Limb (tissue), 2 donors: Measurements from ENCODE around the gene FBXO44.
A peak's percentile ranks its signal among the peaks of the same experiment; 100 is the strongest.
"Not testable (repeated sequence)": the region's sequence is repeated elsewhere in the genome, so short reads cannot be mapped to it uniquely, and the experiment has no call there.

ENCODE experiments used
- DNase-seq, 2 donors: peaks; one replicate each; pipeline ENCODE4 v3.0.0-alpha.2; 2016; ENCODE audit errors: extremely low spot score in 2 of 2

Gene FBXO44, protein sequence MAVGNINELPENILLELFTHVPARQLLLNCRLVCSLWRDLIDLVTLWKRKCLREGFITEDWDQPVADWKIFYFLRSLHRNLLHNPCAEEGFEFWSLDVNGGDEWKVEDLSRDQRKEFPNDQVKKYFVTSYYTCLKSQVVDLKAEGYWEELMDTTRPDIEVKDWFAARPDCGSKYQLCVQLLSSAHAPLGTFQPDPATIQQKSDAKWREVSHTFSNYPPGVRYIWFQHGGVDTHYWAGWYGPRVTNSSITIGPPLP

DNA sequence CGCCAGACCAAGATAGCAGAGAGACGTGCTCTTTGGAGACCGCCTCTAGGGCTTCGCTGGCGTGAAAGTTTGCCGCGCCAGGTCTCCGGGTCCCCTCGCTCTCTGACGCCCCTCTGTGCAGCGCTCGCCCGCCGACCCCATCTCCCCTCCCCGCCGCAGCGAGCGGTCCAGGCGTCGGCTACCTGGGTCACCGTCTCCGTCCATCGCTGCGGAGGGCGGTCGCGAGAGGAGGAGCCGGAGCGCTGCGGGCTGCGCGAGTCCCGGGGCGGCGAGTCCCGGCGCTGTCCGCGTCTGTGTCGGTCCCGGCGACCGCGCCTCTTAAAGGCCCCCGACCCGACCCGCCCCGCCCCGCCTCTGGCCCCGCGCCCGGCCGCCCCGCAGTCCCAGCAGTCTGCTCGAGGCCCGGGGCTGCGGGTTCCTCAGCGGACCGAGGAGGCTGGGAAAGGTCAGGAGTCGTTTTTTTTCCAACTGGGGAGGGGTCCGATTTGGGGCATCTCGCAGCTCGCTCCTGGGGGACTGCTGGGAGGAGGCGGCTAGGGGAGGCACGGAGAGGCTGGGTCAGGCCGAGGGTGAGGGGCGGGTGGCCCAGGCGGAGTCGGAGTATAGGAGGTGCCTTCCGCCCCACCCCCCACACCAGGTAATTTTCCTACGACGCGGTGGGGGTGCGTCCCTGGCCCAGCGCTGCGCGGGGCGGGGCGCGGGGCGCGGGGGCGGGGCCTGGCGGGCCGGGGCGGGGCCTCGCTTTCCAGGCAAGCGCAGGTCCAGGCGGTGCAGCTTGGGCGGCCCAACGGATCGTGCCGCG is at the start of gene FBXO44, which contains the start of gene FBXO2:
FBXO44 (plus strand) TSS at position 741 of the 802 bp plus-strand sequence. CDS start 959 bp downstream, outside the sequence.
FBXO2 (minus strand) TSS at position 293 of the 802 bp plus-strand sequence; CDS start at position 204, 89 bp downstream.
- peak in 1 of 2 donors; percentile 81 for DNase-seq

DNA sequence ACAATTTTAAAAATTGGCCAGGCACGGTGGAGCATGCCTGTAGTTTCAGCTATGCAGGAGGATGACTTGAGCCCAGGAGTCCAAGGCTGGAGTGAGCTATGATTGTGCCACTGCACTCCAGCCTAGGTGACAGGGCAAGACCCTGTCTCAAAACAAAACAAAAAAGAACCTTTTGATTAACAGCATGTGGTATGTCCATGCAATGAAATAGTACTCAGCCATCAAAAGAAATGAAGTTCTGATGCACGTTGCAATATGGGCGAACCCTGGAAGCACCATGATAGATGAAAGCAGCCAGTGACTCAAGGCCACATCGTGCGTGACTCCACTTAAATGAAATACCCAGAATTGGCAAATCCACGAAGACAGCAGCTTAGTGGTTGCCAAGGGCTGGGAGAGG is 47.9 kb upstream of the FBXO44 start:
- DNase-seq, result no peak

DNA sequence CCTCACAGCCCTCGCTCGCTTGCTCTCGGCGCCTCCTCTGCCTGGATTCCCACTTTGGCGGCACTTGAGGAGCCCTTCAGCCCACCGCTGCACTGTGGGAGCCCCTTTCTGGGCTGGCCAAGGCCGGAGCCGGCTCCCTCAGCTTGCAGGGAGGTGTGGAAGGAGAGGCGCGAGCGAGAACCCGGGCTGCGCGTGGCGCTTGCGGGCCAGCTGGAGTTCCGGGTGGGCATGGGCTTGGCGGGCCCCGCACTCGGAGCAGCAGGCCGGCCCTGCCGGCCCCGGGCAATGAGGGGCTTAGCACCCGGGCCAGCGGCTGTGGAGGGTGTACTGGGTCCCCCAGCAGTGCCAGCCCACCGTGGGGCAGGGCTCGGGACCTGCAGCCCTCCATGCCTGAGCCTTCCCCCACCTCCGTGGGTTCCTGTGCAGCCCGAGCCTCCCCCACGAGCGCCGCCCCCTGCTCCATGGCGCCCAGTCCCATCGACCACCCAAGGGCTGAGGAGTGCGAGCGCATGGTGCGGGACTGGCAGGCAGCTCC is 46.0 kb upstream of the FBXO44 start:
- not testable (repeated sequence) for DNase-seq

DNA sequence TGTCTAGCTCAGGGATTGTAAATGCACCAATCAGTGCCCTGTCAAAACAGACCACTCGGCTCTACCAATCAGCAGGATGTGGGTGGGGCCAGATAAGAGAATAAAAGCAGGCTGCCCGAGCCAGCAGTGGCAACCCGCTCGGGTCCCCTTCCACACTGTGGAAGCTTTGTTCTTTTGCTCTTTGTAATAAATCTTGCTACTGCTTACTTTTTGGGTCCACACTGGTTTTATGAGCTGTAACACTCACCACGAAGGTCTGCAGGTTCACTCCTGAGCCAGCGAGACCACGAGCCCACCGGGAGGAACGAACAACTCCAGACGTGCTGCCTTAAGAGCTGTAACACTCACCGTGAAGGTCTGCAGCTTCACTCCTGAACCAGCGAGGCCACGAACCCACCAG is 45.3 kb upstream of the FBXO44 start:
- not testable (repeated sequence) for DNase-seq

DNA sequence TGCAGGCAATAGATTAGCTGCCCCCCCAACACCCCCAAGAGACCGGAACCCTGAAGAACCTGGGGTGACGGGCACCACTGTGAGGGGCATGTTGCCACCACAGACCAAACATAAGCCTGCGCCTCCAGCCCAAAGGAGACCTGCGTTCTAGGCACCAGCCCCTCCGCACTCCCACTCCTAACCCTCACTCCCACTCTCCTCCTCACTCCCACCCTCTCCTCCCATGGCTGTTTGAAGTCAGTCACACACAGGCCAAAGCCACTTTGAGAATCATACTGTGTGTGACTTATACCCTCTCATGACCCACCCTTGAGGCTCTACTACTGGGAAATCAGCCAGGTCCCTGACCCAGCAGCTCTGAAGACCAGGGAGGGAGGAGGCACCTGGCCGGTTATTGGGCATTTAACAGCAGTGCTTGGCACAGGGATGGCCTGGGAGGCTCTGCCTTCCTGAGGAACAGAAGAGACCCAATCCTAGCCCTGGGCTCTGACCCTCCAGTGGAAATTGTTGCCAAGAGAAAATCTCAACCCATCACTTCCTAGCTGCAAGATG is 44.0 kb upstream of the FBXO44 start:
- no peak for DNase-seq

DNA sequence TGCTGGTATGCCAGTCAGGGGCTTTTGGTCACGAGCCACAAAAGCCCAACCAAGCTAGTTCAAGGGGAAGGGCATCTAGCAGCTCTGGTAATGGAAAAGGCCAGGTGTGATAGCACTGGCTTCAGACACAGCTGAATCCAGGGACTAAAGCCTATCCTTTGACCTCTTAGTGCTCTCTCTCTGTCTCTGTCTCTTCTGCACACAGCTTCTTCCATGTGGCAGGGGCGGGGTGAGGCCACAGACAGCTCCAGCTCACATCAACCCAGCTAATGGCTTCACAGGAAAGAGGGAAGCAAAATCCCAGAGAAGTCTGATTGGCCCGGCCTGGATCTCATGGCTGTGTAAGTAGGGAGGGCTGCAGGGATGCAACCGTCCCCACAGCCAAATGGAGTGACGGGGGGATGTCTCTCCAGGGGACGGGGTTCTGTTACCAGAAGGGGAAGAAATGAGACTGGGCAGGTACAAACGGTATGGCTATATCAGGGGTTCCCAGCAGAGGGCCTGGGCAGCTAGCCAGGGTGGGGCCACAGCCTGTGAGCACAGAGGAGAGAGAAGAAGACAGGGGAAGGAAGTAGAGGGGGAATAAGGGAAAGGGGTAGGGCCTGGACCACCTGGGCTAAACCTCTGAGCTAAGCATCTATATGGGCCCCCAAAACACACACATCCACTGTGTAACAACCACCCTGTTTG is 42.9 kb upstream of the FBXO44 start:
- DNase-seq, result no peak

DNA sequence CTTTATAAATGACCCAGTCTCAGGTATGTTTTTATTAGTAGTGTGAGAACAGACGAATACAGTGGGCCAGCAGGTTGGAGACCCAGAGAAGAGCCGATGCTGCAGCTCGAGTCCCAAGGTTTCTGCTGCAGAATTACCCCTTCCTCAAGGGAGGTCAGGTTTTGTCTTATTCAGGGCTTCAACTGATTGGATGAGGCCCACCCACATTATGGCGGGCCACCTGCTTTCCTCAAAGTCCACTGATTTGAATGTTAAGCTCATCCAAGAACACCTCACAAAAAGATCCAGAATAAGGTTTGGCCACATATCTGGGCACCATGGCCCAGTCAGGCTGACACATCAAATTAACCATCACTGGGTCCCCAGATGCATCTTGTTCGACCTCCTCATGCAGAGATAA is 41.3 kb upstream of the FBXO44 start:
- DNase-seq, result no peak

DNA sequence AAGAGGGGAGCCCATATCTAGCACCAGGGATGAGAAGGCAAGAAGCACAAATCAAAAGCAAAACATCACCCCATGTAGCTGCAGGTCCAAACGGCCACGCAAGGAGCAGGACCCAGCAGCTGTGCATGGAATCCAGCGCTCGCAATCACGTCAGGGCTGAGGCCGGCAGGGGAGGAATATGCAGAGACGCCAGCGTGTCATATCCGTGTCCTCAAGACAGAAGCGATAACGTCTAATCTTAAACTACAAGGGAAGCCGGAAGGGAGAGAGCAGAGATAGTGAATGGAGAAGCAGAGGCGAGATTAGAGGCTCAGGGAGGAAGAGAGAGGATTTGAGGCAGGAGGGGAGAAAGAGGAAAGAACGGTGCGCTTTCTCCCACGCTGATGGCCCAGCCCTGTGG is 39.6 kb upstream of the FBXO44 start:
- DNase-seq, result no peak

DNA sequence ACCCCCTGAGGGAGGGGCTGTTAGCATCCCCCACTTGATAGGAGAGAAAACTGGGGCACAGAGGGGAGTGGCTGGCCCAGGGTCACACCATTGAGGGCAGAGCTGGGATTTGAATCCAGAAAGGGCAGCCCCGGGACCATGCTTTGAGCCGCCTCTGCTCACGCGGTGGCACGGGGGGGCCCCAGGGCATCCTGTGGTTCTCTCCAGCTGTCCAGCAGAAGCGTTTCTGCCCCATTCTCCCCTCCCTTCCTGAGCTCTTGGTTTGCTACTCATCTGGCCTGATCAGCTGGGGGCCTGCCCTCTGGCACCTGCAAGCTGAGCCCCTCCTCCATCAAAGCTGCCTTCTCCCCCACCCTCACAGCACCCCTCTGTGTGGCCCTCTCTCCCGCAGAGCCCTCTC is 37.9 kb upstream of the FBXO44 start:
- no peak for DNase-seq

DNA sequence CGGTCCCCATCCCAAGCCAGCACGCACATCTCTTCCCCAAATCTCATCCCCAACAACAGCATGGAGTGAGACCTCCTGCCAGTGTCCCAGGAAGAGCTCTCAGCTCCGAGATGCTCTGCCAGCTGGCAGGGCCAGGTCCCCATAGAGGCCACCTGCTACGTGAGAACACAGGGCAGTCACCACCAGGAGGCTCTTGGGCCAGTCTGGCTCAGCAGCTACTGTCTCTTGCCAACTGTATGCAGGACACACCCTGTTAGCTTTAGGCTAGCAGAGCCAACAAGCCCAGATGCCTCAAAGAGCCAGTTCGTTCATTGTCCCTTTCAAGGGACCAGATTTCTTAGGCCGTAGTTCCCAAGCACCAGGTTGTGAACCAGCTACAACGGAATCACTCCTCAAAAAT is 37.4 kb upstream of the FBXO44 start:
- DNase-seq, result no peak

DNA sequence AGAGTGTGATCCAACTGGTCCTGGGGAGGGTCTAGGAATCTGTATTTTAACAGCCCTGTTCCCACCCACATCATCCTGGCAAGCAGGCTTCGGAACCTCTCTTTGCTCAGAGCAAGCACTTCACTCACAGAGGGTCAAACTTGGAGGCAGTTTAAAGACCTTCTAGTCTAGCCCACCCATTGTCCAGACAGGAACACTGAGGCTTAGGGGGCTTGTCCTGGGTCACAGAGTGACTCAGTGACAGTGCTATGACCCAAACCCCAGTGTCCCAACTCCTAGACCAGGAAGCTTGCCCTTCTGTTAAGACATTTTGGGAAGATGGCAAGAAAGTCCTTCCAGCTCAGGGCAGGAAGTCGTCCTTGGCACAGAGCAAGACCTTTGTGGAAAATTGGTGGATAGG is 36.9 kb upstream of the FBXO44 start:
- DNase-seq, result no peak

DNA sequence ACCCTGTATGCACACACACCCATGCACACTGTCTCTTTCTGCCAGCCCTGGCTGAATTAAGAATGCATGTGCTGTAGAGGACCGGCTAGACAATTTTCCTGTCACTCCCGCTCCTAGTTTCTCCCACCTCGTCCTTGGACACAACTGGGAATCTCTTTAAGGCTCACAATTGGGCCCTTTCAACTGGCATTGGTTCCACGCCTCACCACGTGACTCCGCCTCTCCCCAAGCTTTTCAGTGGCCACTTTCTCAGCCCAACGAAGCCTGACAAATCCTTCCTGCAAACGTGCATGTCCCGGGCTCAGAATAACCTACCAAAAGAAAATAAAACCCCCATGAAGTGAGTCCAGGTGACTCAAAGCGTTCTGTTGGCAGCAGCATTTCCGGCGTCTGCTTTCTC is 34.3 kb upstream of the FBXO44 start:
- no peak for DNase-seq

DNA sequence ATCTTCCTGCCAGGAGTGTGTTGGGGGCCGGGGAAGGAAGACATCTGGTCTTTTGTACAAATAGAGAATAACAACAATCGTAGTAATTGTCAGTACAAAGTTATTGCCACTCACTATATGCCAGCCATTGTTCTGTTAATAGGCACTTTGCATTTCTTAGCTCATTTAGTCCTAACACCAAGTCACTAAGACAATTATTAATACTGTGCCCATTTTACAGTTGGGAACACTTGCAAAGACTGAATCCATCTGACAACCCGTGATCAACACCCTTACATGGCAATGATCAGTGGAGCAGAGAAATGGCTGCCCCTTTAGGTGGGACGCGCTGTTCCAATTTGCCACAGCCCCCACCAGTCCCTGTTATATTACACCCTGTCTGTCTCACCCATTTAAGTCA is 33.8 kb upstream of the FBXO44 start:
- no peak for DNase-seq

DNA sequence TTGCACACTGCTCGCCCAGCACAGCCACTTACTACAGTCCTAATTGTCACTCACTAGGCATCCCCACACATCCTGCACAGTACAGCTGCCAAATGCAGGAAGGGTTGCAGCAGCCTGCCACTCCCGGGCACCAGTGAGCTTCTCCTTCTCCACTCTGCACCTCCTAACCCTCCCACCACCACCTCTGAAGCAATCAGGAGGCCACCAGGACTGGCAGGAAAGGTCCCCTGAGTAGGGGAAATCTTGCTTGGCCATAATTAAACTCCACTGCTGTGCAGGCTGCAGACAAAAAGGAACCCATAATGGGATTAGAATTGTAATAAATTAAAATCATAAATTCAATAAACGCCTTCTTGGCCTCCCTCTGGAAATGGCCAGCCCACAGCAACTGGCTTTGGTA is 32.3 kb upstream of the FBXO44 start:
- no peak for DNase-seq

DNA sequence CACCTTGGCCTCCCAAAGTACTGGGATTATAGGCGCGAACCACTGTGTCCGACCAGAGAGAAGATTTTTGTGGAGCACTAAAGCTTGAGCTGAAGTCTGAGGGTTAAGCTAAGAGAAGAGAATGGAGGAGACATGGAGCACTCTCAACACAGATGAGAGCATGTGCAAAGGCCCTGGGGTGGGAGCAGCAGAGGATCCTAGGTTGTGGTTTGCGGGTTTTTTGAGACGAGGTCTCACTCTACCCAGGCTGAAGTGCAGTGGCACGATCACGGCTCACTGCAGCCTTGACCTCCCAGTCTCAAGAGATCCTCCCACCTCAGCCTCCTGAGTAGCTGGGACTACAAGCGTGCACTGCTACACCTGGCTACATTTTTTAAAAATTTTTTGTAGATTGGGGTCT is 31.0 kb upstream of the FBXO44 start:
- no peak for DNase-seq

DNA sequence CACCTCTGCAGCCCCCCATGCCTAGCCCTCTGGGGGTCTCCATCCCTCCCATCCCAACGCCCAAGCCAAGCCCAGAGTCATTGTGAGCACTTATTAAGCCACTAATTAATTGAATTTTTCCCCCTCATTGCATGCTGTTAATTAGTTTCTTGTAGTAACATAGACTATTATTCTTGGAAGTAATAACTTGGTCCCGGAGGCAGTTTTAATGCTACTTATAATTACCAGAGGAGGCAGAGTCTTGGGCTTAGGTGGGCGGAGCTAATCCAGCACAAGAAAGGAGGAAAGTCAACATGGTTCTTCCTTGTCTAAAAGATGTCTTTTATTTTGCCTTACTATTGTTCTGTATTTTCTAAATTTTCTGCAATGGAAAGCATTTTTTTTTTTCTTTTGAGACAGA is 28.1 kb upstream of the FBXO44 start:
- DNase-seq, result no peak

DNA sequence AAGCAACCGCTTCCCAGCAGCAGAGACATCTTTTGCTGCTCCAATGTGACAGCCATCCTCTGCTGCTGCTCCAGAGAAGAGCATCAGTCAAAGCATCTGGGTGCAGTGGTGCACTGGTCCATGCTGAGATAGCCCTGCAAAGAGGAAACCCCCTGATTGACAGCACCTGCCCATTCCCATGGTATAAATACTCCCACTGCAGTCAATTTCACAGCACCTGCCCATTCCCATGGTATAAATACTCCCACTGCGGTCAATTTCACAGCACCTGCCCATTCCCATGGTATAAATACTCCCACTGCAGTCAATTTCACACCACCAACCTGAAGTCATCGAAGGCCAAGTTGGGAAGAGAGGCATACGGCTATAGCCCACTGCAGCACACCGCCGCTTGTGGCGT is 25.9 kb upstream of the FBXO44 start:
- DNase-seq, result no peak

DNA sequence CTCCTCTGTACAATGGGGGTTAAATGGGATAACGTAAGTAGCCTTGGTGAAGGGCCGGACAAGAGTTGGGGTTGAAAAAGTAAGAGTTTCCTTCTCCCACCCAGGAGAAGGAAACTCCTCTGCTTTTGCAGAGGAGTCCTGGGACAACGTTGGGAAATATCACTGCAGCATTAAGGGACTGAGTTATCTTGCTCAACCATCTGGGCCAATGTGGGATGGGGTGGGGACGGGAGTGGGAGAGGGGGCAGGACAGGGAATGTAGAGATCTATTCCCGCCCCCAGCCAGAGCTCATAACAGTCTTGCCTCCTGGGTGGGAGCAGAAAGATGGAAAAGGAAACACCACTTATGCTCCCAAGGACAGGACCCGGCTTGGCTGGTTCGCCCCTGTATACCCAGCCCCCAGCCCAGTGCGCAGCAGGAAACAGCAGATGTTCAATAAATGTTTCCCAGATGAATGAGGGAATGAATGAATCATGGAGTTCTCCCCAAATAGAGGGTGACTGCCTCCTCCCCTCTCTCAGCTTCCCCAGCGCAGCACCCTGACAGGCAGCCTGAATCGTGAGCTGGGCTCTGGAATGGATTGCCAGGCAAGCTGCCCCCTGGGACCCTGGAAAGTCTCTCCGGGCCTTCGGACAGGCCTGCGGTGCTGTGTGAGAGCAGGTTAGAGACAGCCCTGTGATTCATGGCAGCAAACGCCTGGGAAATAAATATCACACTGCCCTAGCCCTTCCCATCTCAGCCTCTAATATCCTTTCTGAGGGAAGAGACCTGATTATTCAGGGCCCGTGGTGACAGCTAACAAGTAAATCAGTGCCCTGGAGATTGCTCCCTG is 25.3 kb upstream of the FBXO44 start:
- no peak for DNase-seq

DNA sequence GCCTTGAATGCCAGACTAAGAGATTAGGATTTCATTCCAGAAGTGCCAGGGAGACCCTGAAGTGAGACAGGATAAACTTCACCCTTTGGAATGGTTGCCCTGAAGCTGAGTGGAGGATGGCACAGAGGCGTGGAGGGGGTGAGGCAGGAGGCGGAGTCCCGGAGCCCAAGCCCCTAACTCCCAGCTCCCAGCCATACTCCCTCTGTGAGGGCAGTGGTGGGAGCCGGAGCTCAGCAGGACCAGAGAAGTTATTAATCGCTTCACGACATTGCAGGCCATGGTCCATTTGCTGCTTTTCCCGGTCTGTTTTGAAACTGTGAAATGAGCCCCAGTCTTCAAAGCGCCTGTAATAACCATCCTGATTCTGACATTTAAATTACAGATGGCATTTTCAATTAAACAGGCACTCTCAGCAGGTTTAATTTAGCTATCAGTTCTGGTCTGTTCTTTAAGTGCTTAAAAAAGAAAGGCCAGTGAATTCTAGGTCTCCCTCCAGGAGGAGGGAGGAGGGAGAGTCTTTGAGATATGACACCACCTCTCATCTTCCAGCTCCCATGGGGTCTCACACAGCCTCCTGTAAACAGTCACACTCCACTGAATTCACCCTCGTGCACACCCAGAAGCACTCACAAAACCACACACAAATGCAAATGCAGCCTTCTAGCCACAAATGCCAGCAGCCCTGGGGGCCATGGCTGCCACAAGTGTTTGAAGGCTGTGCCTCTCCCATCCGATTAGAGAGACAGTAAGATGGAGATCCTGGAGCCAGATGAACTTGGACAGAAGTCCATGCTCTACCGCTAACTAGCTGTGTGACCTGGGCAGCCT is 20.1 kb upstream of the FBXO44 start:
- no peak for DNase-seq

DNA sequence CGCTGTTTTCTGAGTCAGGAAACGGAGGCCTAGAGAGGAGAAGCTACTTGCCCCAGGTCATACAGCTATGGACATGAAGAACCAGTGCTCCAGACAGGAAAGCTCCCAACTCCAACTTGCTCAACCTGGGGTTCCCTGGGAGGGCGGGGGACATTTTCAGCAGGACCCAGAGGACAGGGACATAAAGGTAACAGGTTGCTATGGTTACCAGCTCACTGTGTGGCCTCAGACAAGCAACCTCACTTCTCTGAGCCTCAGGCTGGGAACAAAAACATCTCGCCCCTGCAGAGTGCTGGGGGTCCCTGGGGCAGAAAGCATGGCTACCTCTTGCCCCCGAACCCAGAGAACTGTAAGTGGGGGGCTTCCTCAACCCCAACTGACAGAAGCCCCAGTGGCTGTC is 16.6 kb upstream of the FBXO44 start:
- DNase-seq, result no peak
